IMR-90 (cell line): Measurements from ENCODE around the gene SPP2. TPM values are rescaled to one million over a fixed set of nuclear protein-coding genes. Genes with fewer than 3 reads are reported as not detected.

Experiments used
- ATAC-seq: fragments of 200-7000 bp; cut with Tn5 transposase; 2 replicates; pipeline ENCODE4 v1.9.1; 2020; ENCODE audit warnings: low read depth, mild to moderate bottlenecking, moderate library complexity
- BruUV-seq: library from RNA; stranded (reverse); fragments of 400-500 nt; replicated peaks from 2 replicates; lab custom pipeline; 2021; lab: Mats Ljungman, UMichigan
- CTCF ChIA-PET: fragments of 300-600 bp; formaldehyde crosslinking; extraction: SDS; loops from one replicate; lab custom pipeline; 2021; ENCODE audit warnings: antibody characterized with exemption; lab: Yijun Ruan, JAX
- POLR2A ChIA-PET: fragments of 300-600 bp; sonication (Branson Sonifier 250); formaldehyde crosslinking; loops from one replicate; lab custom pipeline; 2022; ENCODE audit warnings: antibody characterized with exemption; ENCODE audit not compliant: unreplicated experiment; lab: Charles Lee
- DNase-seq: peaks from one replicate; pipeline ENCODE4 v3.0.0; 2013
- H2AFZ ChIP-seq: replicated peaks from 2 replicates; pipeline ENCODE3; 2013; ENCODE audit warnings: low read length, mild to moderate bottlenecking; ENCODE audit not compliant: poor library complexity
- H2AK5ac ChIP-seq: 2 replicates; pipeline ENCODE4 v1.6.1; 2013; ENCODE audit warnings: low read depth, low read length, inconsistent platforms
- H2AK9ac ChIP-seq: replicated peaks from 2 replicates; pipeline ENCODE3; 2013; ENCODE audit warnings: mild to moderate bottlenecking, low read depth, low read length, moderate library complexity; ENCODE audit not compliant: poor library complexity
- H2BK120ac ChIP-seq: 2 replicates; pipeline ENCODE4 v1.6.1; 2013; ENCODE audit warnings: low read depth, low read length, inconsistent platforms
- H2BK15ac ChIP-seq: 3 replicates; pipeline ENCODE4 v1.6.1; 2013; ENCODE audit warnings: low read depth, low read length, inconsistent platforms
- H2BK20ac ChIP-seq: 2 replicates; pipeline ENCODE4 v1.6.1; 2013; ENCODE audit warnings: low read depth, mild to moderate bottlenecking, inconsistent platforms, low read length, moderate library complexity
- H2BK5ac ChIP-seq: 2 replicates; pipeline ENCODE4 v1.6.1; 2013; ENCODE audit warnings: mild to moderate bottlenecking, low read depth, low read length, inconsistent platforms; ENCODE audit not compliant: poor library complexity, severe bottlenecking
- H3K14ac ChIP-seq: replicated peaks from 2 replicates; pipeline ENCODE4 v1.6.1; 2013; ENCODE audit warnings: low read depth, low read length, inconsistent platforms
- H3K18ac ChIP-seq: 2 replicates; pipeline ENCODE4 v1.6.1; 2013; ENCODE audit warnings: low read depth, low read length, control low read depth
- H3K23ac ChIP-seq: 2 replicates; pipeline ENCODE4 v1.6.1; 2013; ENCODE audit warnings: low read depth, low read length, inconsistent platforms
- H3K27ac ChIP-seq: 2 replicates; pipeline ENCODE4 v1.5.1; 2013; ENCODE audit warnings: mild to moderate bottlenecking, control low read depth, low read length; ENCODE audit not compliant: insufficient read depth
- H3K27me3 ChIP-seq: 2 replicates; pipeline ENCODE4 v1.6.1; 2013; ENCODE audit warnings: low read length; ENCODE audit not compliant: control insufficient read depth, insufficient read depth
- H3K36me3 ChIP-seq: 2 replicates; pipeline ENCODE4 v1.6.1; 2013; ENCODE audit warnings: low read length, mixed read lengths; ENCODE audit not compliant: control insufficient read depth, insufficient read depth
- H3K4ac ChIP-seq: 2 replicates; pipeline ENCODE4 v1.6.1; 2013; ENCODE audit warnings: low read depth, low read length, inconsistent platforms
- H3K4me1 ChIP-seq: 2 replicates; pipeline ENCODE4 v1.6.1; 2013; ENCODE audit warnings: low read length, mixed read lengths; ENCODE audit not compliant: control insufficient read depth, insufficient read depth
- H3K4me2 ChIP-seq: 2 replicates; pipeline ENCODE4 v1.6.1; 2013; ENCODE audit warnings: low read depth, mild to moderate bottlenecking, control low read depth, low read length, moderate library complexity
- H3K4me3 ChIP-seq: 2 replicates; pipeline ENCODE4 v1.5.1; 2013; ENCODE audit warnings: low read depth, mild to moderate bottlenecking, control low read depth, low read length, moderate library complexity; ENCODE audit not compliant: insufficient read depth
- H3K56ac ChIP-seq: 2 replicates; pipeline ENCODE4 v1.6.1; 2013; ENCODE audit warnings: low read length, inconsistent platforms; ENCODE audit not compliant: insufficient read depth; ENCODE audit errors: extremely low read depth
- H3K79me1 ChIP-seq, 2 experiments: 2 replicates each; pipeline ENCODE4 v1.6.1; 2013; ENCODE audit warnings: low read length in 2 of 2, inconsistent platforms in 1 of 2, low read depth in 1 of 2
- H3K9ac ChIP-seq: 2 replicates; pipeline ENCODE4 v1.6.1; 2013; ENCODE audit warnings: low read depth, low read length, control low read depth
- H3K9me1 ChIP-seq: 2 replicates; pipeline ENCODE4 v1.6.1; 2013; ENCODE audit warnings: low read length, inconsistent platforms; ENCODE audit not compliant: insufficient read depth
- H3K9me3 ChIP-seq: 2 replicates; pipeline ENCODE4 v1.6.1; 2013; ENCODE audit warnings: low read length; ENCODE audit not compliant: control insufficient read depth, insufficient read depth
- H4K20me1 ChIP-seq: 2 replicates; pipeline ENCODE4 v1.6.1; 2013; ENCODE audit warnings: low read length, inconsistent platforms; ENCODE audit not compliant: insufficient read depth
- H4K5ac ChIP-seq: 2 replicates; pipeline ENCODE4 v1.6.1; 2013; ENCODE audit warnings: mild to moderate bottlenecking, low read depth, low read length, control low read depth
- H4K8ac ChIP-seq, 2 experiments: 2 replicates each; pipeline ENCODE4 v1.6.1; 2013; ENCODE audit warnings: low read depth in 2 of 2, low read length in 2 of 2, control low read depth in 1 of 2, inconsistent platforms in 1 of 2
- H4K91ac ChIP-seq: 2 replicates; pipeline ENCODE4 v1.6.1; 2013; ENCODE audit warnings: low read depth, low read length, inconsistent platforms; ENCODE audit not compliant: insufficient read depth
- CHD1 ChIP-seq: IDR thresholded peaks from 2 replicates; pipeline ENCODE4 v1.6.1; 2012; ENCODE audit warnings: low read depth, low read length, improper control_type of control experiment
- FOS ChIP-seq: fragments of 150-350 bp; IDR thresholded peaks from 2 replicates; pipeline ENCODE4 v1.6.1; 2016; ENCODE audit warnings: low read depth, low read length
- MXI1 ChIP-seq: IDR thresholded peaks from 2 replicates; pipeline ENCODE4 v1.6.1; 2012; ENCODE audit warnings: low read depth, mild to moderate bottlenecking, low read length, moderate library complexity, borderline replicate concordance
- NFE2L2 ChIP-seq: fragments of 150-350 bp; IDR thresholded peaks from 2 replicates; pipeline ENCODE4 v1.6.1; 2016; ENCODE audit warnings: low read depth, mild to moderate bottlenecking, low read length
- POLR2A ChIP-seq: IDR thresholded peaks from 2 replicates; pipeline ENCODE4 v1.6.1; 2012; ENCODE audit warnings: mild to moderate bottlenecking, low read depth, low read length
- RAD21 ChIP-seq: IDR thresholded peaks from 2 replicates; pipeline ENCODE4 v1.6.1; 2012; ENCODE audit warnings: low read length, improper control_type of control experiment
- RCOR1 ChIP-seq: IDR thresholded peaks from 2 replicates; pipeline ENCODE4 v1.6.1; 2012; ENCODE audit warnings: mild to moderate bottlenecking, low read length, improper control_type of control experiment; ENCODE audit not compliant: insufficient replicate concordance
- WGBS, 2 experiments: methylation state at CpG; one replicate each; pipeline versions ENCODE4 v1.1.5 to v1.1.7; 2013; ENCODE audit warnings: missing lambda C conversion rate in 2 of 2; ENCODE audit not compliant: insufficient read length in 1 of 2; ENCODE audit errors: extremely low coverage in 2 of 2; 5-methylcytosine and 5-hydroxymethylcytosine counted together
- dilution Hi-C: fragments of 300-500 bp; cut with HindIII; formaldehyde crosslinking; loops from one replicate; pipeline ENCODE4 v1.14.3; 2018; ENCODE audit warnings: low sequenced_read_pairs; ENCODE audit not compliant: unreplicated experiment
- in situ Hi-C: fragments of 300-500 bp; cut with MboI; formaldehyde crosslinking; loops from 3 replicates; pipeline ENCODE4 v1.14.3; 2019; ENCODE audit warnings: low sequenced_read_pairs, inconsistent platforms, mixed read lengths
- intact Hi-C: fragments of 100-400 bp; cut with micrococcal nuclease; formaldehyde crosslinking; loops from 2 replicates; pipeline ENCODE4 v1.10.0; 2022
- polyA plus RNA-seq, 3 experiments: library from polyadenylated mRNA; depleted of rRNA; stranded (reverse); fragments of >200 nt; gene quantifications; 2 replicates each; pipeline ENCODE4 v1.2.3, GENCODE V29; 2012; ENCODE audit warnings: low replicate concordance in 1 of 3
- total RNA-seq: library from RNA; depleted of rRNA; stranded (reverse); fragments of >200 nt; gene quantifications from 2 replicates; pipeline ENCODE4 v1.2.3, GENCODE V29; 2012

SPP2 gene
- total and polyA plus RNA-seq, 2 of the 4 experiments (the other 2 are of a cell fraction), result not detected

DNA sequence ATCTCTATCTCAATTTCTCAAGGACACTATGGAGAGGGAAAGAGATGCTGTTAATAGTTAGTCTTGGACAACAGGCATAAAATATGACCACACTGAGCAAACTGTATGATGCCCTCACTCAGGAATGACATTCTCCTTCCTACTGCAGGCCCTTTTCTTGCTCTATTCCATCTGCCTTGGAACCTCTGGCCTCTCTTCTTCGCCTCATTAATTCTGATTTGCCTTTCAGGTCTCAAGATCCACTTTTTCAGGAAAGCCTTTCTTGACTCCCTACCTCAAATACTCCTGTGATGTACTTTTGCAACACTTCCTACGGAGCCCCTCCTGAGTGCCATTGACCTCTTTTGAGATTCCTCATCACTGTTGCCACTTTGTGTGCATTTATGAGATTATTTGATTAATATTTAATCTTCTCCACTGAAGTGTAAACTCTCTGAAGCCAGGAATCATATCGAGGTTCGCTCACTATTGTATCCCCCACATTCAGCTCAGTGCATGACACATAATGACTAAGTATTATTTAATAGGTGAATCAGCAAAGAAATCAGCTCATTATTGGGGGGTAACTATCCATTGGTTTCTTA lies 21.3 kb upstream of the SPP2 start:
- ChIA-PET POLR2A (no interaction called here), CTCF (no interaction called here)
- H3K79me1 ChIP-seq, result no peaks in the 10 kb centered on the region
- intact Hi-C loops (no loop called here), dilution Hi-C loops (no loop called here), in situ Hi-C loops (no loop called here)
- H3K14ac ChIP-seq, result no peak overlapping the region
- no peak overlapping the region for H3K4ac ChIP-seq
- H3K4me2 ChIP-seq, result no peak overlapping the region
- H2BK20ac ChIP-seq, result no peak overlapping the region
- no peaks in the 10 kb centered on the region for H3K9me1 ChIP-seq
- no peak overlapping the region for H4K5ac ChIP-seq
- no peaks in the 10 kb centered on the region; the same call in 1 of the 2 replicates for H3K27me3 ChIP-seq
- H4K8ac ChIP-seq, result no peak overlapping the region
- H2BK120ac ChIP-seq, result no peak overlapping the region
- H3K4me3 ChIP-seq, result no peak overlapping the region
- H4K91ac ChIP-seq, result no peak overlapping the region
- no peak overlapping the region for H3K56ac ChIP-seq
- no peak overlapping the region for H2AFZ ChIP-seq
- no TSS peak for BruUV-seq
- no peaks in the 10 kb centered on the region for H3K36me3 ChIP-seq
- no peak overlapping the region for H3K9ac ChIP-seq
- no peak overlapping the region for H3K27ac ChIP-seq
- H3K18ac ChIP-seq, result no peak overlapping the region
- no peak overlapping the region for H2BK5ac ChIP-seq
- WGBS, 2 experiments, result 100% methylated on average over 1 of the region's 4 CpGs; no CpG with 5 or more reads in 1 of the 2 experiments
- H2BK15ac ChIP-seq, result no peak overlapping the region
- H3K9me3 ChIP-seq, result peaks cover 4% of the 10 kb centered on the region; the same call in 1 of the 2 replicates
- H3K4me1 ChIP-seq, result peaks cover 8% of the 10 kb centered on the region
- H3K23ac ChIP-seq, result no peak overlapping the region
- H4K20me1 ChIP-seq, result no peaks in the 10 kb centered on the region; the same call in 1 of the 2 replicates
- DNase-seq, result peak; percentile 13
- no peak overlapping the region for H2AK5ac ChIP-seq
- H2AK9ac ChIP-seq, result no peak overlapping the region
- no peak for ATAC-seq
- TF ChIP-seq CHD1 (no peak), NFE2L2 (no peak), POLR2A (no peak), RCOR1 (no peak), FOS (no peak), MXI1 (no peak), RAD21 (no peak)
